Hepatocyte (in vitro differentiated cells): Measurements from ENCODE around the gene NPHP4. TPM values are rescaled to one million over a fixed set of nuclear protein-coding genes. Genes with fewer than 3 reads are reported as not detected.

ENCODE experiments used
- DNase-seq: peaks from one replicate; pipeline ENCODE4 v3.0.0-alpha.2; 2016; ENCODE audit warnings: low spot score
- H2AFZ ChIP-seq: fragments of 200-600 bp; sonication (generic); 2 replicates; pipeline ENCODE4 v1.6.0; 2016; ENCODE audit warnings: antibody characterized with exemption, mild to moderate bottlenecking
- H3K27ac ChIP-seq: fragments of 200-600 bp; sonication (generic); 2 replicates; pipeline ENCODE4 v1.5.1; 2016; ENCODE audit warnings: mild to moderate bottlenecking
- H3K27me3 ChIP-seq: fragments of 200-600 bp; sonication (generic); 2 replicates; pipeline ENCODE4 v1.6.1; 2016
- H3K36me3 ChIP-seq: fragments of 200-600 bp; sonication (generic); replicated peaks from 2 replicates; pipeline ENCODE4 v1.5.1; 2016; ENCODE audit warnings: low read depth; ENCODE audit not compliant: insufficient read depth
- H3K4me1 ChIP-seq: fragments of 200-600 bp; sonication (generic); 2 replicates; pipeline ENCODE4 v1.5.1; 2016; ENCODE audit warnings: mild to moderate bottlenecking, moderate library complexity; ENCODE audit not compliant: insufficient read depth
- H3K4me2 ChIP-seq: fragments of 200-600 bp; sonication (generic); 2 replicates; pipeline ENCODE4 v1.6.0; 2016
- H3K4me3 ChIP-seq: fragments of 200-600 bp; sonication (generic); 2 replicates; pipeline ENCODE4 v1.5.1; 2016; ENCODE audit warnings: mild to moderate bottlenecking
- H3K79me2 ChIP-seq: fragments of 200-600 bp; sonication (generic); 2 replicates; pipeline ENCODE4 v1.6.0; 2017; ENCODE audit warnings: mild to moderate bottlenecking
- H3K9me2 ChIP-seq: fragments of 200-600 bp; sonication (generic); replicated peaks from 2 replicates; pipeline ENCODE4 v1.6.0; 2017; ENCODE audit warnings: mild to moderate bottlenecking; ENCODE audit not compliant: insufficient read depth
- H3K9me3 ChIP-seq: fragments of 200-600 bp; sonication (generic); 2 replicates; pipeline ENCODE4 v1.5.1; 2016; ENCODE audit warnings: low read depth, mild to moderate bottlenecking
- H4K20me1 ChIP-seq: fragments of 200-600 bp; sonication (generic); 2 replicates; pipeline ENCODE4 v1.6.0; 2016; ENCODE audit warnings: mild to moderate bottlenecking; ENCODE audit not compliant: insufficient read depth, poor library complexity, severe bottlenecking
- EZH2 ChIP-seq: fragments of 200-600 bp; sonication (generic); IDR thresholded peaks from 2 replicates; pipeline ENCODE4 v1.6.1; 2016; ENCODE audit warnings: antibody characterized with exemption, mild to moderate bottlenecking, borderline replicate concordance
- EZH2phosphoT487 ChIP-seq: fragments of 200-600 bp; sonication (generic); IDR thresholded peaks from one replicate; pipeline ENCODE4 v1.6.1; 2018; ENCODE audit warnings: antibody characterized with exemption, mild to moderate bottlenecking, low read depth, moderate library complexity; ENCODE audit not compliant: unreplicated experiment, severe bottlenecking
- WGBS: methylation state at CpG from one replicate; pipeline ENCODE4 v1.1.6; 2016; ENCODE audit warnings: low lambda C conversion rate; ENCODE audit errors: missing lambda C conversion rate; 5-methylcytosine and 5-hydroxymethylcytosine counted together
- polyA plus RNA-seq: library from polyadenylated mRNA; unstranded; fragments of >200 nt; fragmentation: Nextera tagmentation; extraction: Ambion mirVana; gene quantifications from 2 replicates; pipeline ENCODE4 v1.2.1, GENCODE V29; 2016
- total RNA-seq: library from RNA; depleted of rRNA; stranded (reverse); fragments of >200 nt; gene quantifications from 2 replicates; pipeline ENCODE4 v1.2.3, GENCODE V29; 2014
- TF ChIP-seq, protein P1 (sequence below): fragments of 200-600 bp; sonication (generic); IDR thresholded peaks from 2 replicates; pipeline ENCODE4 v1.5.1; 2016; ENCODE audit warnings: antibody characterized with exemption, mild to moderate bottlenecking; ENCODE audit not compliant: poor library complexity

Gene NPHP4
- total and polyA plus RNA-seq, 2 experiments from 2014 or later = 5.6 to 6.0 TPM

DNA sequence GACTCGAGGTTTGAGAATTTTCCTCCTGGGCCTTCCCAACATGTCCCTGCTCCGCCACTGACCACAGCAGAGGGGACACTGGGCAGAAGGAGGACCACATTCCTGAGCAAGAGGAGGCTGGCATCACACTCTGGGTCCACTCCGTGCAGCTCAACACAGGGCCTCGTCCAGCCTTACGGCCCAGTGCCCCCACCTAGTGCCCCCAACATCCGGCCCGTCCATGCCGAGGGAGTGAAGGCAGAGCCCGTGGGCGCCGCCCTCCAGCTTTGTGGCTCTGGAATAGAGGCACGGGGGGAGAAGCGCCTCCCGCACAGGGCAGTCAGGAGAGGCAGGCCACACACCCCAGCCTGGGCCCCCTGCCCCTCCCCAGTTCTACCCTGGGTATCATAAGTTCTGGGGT lies 158.3 kb downstream of the NPHP4 start:
- Histone ChIP-seq H3K4me3 (no peak overlapping the region), H3K4me1 (no peaks in the 10 kb centered on the region), H3K27me3 (peaks cover 6% of the 10 kb centered on the region), H3K9me3 (no peaks in the 10 kb centered on the region), H3K79me2 (no peaks in the 10 kb centered on the region), H3K9me2 (no peaks in the 10 kb centered on the region), H3K36me3 (no peaks in the 10 kb centered on the region), H4K20me1 (no peaks in the 10 kb centered on the region), H3K27ac (no peak overlapping the region), H3K4me2 (no peak overlapping the region), H2AFZ (no peak overlapping the region)
- TF ChIP-seq EZH2 = no peak
- TF ChIP-seq EZH2phosphoT487 = no peak
- TF ChIP-seq, protein P1, sequence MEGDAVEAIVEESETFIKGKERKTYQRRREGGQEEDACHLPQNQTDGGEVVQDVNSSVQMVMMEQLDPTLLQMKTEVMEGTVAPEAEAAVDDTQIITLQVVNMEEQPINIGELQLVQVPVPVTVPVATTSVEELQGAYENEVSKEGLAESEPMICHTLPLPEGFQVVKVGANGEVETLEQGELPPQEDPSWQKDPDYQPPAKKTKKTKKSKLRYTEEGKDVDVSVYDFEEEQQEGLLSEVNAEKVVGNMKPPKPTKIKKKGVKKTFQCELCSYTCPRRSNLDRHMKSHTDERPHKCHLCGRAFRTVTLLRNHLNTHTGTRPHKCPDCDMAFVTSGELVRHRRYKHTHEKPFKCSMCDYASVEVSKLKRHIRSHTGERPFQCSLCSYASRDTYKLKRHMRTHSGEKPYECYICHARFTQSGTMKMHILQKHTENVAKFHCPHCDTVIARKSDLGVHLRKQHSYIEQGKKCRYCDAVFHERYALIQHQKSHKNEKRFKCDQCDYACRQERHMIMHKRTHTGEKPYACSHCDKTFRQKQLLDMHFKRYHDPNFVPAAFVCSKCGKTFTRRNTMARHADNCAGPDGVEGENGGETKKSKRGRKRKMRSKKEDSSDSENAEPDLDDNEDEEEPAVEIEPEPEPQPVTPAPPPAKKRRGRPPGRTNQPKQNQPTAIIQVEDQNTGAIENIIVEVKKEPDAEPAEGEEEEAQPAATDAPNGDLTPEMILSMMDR = no peak
- WGBS = 87% methylated on average over 13 of the region's 14 CpGs
- DNase-seq = no peak

DNA sequence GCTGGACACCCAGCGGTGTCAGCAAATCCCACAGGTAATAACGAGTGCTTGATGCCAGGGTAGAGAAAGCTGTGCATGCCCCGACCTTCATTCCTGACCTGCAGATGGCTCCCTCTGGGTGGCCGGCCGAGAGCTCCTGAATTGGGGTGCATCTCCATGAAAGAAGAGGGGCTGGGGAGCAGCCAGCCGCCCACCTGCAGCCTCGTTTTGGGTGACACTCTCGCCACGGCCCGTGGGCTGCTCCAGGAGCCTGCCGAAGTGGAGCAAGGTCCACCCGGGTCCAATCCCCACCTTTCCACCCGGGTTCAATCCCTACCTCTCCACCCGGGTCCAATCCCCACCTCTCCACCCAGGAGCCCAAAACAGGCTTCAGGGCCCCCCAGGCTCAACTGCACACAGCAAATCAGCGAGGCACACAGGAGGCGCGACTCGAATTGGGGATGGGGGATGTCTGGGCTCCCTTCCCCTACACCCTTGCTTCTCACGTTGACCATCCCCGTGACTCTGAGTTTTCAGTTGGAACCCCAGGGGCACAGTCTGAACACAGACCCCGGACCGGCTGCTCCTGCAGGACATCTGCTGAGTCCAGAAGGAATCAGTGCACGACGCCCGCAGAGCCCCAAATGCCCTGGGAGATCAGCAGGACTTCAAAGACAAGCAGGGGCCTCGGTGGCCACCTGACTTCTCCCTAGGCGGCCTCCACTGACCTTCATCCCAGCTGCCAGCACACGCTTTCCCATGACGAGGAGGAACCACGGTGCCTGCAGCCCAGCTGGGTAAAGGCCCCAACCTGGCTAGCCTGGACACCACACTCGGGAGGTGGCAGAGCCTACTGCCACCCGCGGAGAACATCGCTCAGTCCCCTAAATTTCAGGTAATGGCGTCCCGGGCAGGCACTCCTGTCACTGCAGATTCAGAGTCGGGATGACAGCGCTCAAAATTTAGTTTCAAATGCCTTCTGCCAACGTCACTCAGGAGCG lies 159.0 kb downstream of the NPHP4 start:
- H3K27me3 ChIP-seq = peaks cover 6% of the 10 kb centered on the region
- H3K9me3 ChIP-seq = no peaks in the 10 kb centered on the region
- H3K9me2 ChIP-seq = no peaks in the 10 kb centered on the region
- DNase-seq = no peak
- TF ChIP-seq, protein P1 = no peak
- TF ChIP-seq EZH2 (no peak), EZH2phosphoT487 (no peak)
- H3K36me3 ChIP-seq = no peaks in the 10 kb centered on the region
- no peaks in the 10 kb centered on the region for H4K20me1 ChIP-seq
- no peak overlapping the region for H3K27ac ChIP-seq
- no peak overlapping the region for H3K4me2 ChIP-seq
- H2AFZ ChIP-seq = no peak overlapping the region
- no peaks in the 10 kb centered on the region for H3K79me2 ChIP-seq
- 86% methylated on average over 40 of the region's 40 CpGs for WGBS
- no peaks in the 10 kb centered on the region for H3K4me1 ChIP-seq
- no peak overlapping the region for H3K4me3 ChIP-seq

DNA sequence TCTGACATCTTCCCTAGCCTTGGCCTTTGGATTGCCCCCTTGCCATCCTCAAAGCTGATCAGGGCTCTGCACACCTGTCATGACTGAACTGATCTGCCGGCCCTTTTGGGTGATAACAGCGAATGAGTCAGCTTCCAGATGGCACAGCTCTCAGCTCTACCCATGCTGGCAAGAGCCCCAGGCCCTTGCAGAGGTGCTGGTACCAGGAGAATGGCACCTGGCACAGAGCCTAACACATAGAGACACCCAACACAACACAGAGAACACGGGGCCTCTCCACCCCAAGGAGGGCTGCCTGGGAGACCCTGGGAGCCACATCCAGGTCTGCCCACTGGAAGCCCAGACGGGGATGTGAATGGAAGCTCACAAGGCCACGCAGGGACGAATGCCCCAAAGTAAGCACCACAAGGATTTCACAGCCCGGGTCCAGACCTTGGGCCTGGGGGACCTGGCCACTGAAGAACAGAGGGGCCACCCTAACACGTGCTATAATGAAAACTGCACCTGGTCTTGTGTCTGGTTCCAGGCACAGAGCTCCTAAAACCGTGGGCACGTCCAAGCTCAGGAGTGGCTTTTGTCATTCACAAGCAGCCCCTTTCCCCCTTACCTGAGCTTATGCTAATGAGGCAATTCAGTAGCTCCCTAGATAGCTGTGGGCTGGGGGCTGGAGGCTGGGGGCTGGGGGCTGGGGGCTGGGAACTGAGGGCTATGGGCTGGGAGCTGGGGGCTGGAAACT lies 160.5 kb downstream of the NPHP4 start:
- DNase-seq = no peak
- TF ChIP-seq EZH2 = no peak
- TF ChIP-seq EZH2phosphoT487 = no peak
- TF ChIP-seq, protein P1 = no peak
- H3K79me2 ChIP-seq = no peaks in the 10 kb centered on the region
- no peaks in the 10 kb centered on the region for H3K4me1 ChIP-seq
- H3K4me3 ChIP-seq = no peak overlapping the region
- H3K9me3 ChIP-seq = no peaks in the 10 kb centered on the region
- H3K27ac ChIP-seq = no peak overlapping the region
- no peaks in the 10 kb centered on the region for H4K20me1 ChIP-seq
- WGBS = 37% methylated on average over 10 of the region's 10 CpGs
- H3K36me3 ChIP-seq = no peaks in the 10 kb centered on the region
- no peak overlapping the region for H2AFZ ChIP-seq
- H3K27me3 ChIP-seq = peaks cover 6% of the 10 kb centered on the region
- no peak overlapping the region for H3K4me2 ChIP-seq
- H3K9me2 ChIP-seq = no peaks in the 10 kb centered on the region
